ENCODE measurements around the gene ALDH18A1.
"Not testable (repeated sequence)": the region's sequence is repeated elsewhere in the genome, so short reads cannot be mapped to it uniquely, and the experiment has no call there.

ALDH18A1 gene

DNA sequence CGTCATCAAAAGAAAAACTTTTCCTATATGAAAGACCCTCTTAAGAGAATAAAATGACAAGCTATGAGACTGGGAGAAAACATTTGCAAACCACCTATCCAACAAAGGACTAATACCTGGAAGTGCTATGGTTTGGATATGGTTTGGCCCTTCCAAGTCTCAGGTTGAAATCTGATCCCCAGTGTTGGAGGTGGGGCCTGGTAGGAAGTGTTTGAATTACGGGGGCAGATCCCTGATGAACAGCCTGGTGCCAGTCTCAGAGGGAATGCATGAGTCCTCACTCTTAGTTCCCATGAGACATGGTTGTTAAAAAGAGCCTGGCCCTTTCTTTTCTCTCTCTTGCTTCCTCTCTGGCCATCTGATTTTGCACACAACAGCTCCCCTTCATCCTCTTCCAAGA, 6.3 kb downstream of the ALDH18A1 start:
- DNase-seq (ENCODE audit: low spot score), result peak; percentile 41

DNA sequence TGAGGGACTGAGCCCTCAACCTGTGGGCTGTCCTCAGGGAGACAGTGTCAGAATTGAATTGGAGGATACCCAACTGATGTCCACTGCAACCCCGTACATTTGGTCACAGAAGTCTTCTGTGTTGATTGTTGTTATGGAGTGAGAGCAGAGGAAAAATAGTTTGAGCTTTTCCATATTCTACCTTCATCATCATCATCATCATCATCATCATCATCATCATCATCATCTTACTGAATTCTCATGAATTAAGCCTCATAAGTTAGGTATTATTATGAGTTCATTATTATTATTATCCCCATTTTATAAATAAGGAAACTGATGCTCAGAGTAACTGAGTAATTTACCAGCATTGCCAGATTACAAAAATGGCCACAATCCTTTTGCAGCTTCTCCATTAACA, 8.4 kb downstream of the ALDH18A1 start:
- DNase-seq (ENCODE audit: low spot score), result no peak

- no peak for DNase-seq (ENCODE audit: low spot score)
These were observed 10.4 kb downstream of the ALDH18A1 start for GRCh38 chr10:95646160-95646559.

- no peak for DNase-seq (ENCODE audit: low spot score)
These were observed 11.6 kb downstream of the ALDH18A1 start for GRCh38 chr10:95644901-95645300.

DNA sequence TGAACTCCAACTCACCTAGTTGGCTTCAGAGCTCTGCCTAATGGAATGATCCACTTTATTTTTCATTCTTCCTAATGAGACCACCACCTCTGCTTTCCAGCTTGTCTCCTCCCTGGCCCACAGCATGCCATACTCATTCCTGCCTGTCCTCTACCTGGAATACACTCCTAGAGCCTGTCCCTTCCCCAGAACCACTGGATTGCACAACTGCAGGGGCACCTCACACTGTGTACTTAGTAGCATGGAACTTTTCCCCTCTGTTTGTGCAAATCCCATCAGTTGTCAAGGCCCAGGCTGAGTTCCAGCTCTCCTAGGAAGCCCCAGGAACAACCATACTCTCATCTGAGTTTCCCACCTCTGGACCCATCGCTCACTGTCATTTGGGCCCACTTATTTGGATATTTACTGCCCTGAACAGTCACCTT, 15.6 kb downstream of the ALDH18A1 start:
- no peak for DNase-seq (ENCODE audit: low spot score)

DNA sequence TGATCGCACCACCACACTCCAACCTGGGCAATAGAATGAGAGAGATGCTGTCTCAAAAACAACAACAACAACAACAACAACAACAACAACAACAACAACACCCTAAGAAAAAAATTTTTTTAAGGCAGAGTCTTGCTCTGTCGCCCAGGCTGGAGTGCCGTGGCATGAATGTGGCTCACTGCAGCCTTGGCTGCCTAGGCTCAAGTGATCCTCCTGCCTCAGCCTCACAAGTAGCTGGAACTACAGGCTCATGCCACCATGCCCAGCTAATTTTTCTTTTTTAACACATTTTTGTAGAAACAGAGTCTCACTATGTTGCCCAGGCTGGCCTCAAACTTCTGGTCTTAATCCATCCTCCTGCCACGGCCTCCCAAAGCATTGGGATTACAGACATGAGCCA, 18.6 kb downstream of the ALDH18A1 start:
- no peak for DNase-seq (ENCODE audit: low spot score)

- DNase-seq (ENCODE audit: low spot score), result no peak
These were observed 19.4 kb downstream of the ALDH18A1 start for GRCh38 chr10:95637140-95637539.

DNA sequence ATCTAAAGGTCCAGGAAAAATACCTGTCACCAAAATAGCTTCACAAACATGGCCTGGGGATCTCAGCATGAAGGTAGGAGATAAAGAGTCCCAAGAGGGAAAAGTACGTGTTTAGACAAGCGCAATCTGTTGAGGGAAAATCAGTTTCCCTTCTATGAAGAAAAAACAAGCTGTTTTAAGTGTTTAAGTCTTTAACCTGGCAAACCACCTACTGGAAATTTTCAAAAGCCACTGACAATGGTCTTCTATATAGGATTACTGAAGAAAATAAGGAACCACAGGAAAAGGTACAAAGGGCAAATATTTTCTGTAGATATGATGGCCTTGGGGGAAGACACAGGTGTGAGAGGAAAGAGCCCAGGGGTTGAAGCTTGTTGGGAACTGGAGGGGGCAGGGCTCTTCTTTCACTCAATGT, 21.2 kb downstream of the ALDH18A1 start:
- DNase-seq (ENCODE audit: low spot score), result no peak

GRCh38 chr10:95628786-95629185, 27.7 kb downstream of the ALDH18A1 start:
- DNase-seq (ENCODE audit: low spot score), result no peak

DNA sequence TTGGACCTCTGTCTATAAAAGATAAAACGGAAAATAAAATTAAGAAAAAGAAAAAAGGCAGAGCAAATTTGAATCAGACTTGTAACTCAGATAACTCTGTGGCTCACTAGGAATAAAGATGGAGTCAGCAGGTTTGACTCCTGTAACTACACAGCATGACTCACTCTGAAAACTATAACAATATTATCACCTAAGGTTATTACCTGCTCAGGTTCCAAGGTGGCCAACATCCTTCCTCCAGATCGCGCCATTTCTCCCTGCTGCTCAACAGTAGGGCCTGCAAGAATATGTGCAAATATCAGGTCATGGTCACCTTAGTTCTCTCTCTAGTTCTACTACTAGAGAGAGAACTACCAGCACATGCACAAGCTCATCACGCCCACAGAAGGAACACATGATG, 30.0 kb downstream of the ALDH18A1 start:
- DNase-seq (ENCODE audit: low spot score), result no peak

- DNase-seq (ENCODE audit: low spot score), result not testable (repeated sequence)
These were observed 36.1 kb downstream of the ALDH18A1 start for GRCh38 chr10:95620415-95620814.

DNA sequence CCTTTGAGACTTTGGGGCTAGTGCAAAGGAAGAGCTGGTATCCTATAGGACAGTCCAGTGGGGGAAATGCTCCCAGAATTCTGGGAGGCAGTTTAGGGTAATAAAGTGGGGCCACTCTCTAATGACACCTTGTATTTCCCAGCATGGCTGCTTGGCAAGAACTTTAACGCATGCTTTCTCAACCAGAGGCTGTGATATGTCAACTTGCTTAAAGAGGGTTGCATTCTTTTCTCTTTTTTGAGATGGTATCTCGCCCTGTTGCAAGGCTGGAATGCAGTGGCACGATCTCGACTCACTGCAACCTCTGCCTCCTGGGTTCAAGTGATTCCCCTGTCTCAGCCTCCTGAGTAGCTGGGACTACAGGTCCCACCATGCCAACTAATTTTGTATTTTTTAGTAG, 38.4 kb downstream of the ALDH18A1 start:
- no peak for DNase-seq (ENCODE audit: low spot score)

GRCh38 chr10:95616446-95616845, 40.1 kb downstream of the ALDH18A1 start:
- DNase-seq (ENCODE audit: low spot score), result no peak

DNA sequence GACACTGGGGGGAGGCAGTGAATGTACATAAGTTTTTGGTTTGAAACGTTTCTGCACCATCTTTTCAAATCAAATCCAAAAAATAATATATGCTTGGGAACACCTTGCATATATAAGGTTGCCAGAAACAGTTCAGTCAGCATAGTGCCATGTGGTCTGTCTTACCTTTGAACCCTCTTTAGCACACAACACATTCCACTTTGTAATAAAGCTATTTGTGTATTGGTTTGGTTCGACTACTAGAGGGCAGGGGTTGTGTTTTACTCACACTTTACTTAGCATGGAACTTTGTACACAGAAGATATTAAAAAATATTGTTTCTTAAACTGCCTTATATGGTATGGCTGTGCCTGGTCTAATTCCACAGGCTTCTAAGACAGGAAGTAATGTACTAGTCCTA, 43.2 kb downstream of the ALDH18A1 start:
- no peak for DNase-seq (ENCODE audit: low spot score)

DNA sequence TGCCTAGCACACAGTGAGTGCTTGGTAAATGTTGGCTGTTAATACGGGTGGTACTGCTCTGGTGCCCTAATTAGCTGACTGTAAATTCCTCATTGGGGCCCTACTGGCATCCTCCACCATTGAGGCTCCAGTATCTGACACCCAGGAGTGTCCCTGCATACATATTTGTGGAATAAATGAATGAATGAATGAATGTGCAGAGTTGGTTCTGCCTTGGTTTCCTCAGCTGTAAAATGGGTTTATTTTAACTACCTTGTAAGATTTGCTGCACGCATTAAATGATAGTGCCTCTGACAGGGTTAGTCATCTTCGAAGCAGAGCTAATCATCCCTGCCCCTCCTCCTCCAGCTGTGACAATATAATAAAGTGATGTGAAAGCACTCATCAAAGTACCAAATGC, 45.8 kb downstream of the ALDH18A1 start:
- DNase-seq (ENCODE audit: low spot score), result no peak

DNA sequence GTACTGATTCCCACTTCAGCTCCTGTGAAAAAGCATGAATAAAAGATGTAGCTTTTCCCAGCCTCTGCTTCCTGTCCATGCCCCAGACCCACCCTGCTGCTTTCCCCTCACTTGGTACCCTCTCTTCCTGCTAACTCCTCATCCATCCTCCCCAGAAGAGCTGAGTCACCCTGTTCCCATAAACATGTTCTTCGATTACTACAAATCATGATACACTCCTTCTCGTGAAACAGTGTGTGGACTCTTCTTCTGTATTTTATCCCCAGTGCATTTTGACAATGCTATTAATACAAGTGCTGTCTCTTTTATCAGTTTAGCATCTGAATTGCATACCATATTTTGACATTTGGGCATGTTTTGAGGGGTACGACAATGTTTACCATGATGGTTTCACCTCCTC, 49.6 kb downstream of the ALDH18A1 start:
- no peak for DNase-seq (ENCODE audit: low spot score)

DNA sequence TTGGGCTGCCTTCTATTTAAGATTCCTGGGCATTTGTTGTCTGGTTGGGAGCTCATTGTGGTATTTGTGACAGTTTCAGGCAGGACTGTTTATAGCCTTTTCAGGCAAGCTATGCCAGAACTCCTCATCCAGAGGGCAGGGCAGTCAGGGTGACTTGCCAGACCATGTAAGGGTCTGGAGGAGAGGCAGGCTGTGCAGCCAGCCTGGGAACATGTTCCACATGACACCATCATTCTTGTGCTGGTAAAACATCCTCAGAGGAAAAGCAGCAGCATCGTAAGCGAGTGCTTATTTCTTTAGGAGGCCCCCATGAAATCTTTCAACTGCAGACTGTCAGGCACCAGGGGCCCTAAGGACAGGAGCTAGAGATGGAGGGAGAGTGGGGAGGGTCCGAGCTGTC, 51.3 kb downstream of the ALDH18A1 start:
- no peak for DNase-seq (ENCODE audit: low spot score)

DNA sequence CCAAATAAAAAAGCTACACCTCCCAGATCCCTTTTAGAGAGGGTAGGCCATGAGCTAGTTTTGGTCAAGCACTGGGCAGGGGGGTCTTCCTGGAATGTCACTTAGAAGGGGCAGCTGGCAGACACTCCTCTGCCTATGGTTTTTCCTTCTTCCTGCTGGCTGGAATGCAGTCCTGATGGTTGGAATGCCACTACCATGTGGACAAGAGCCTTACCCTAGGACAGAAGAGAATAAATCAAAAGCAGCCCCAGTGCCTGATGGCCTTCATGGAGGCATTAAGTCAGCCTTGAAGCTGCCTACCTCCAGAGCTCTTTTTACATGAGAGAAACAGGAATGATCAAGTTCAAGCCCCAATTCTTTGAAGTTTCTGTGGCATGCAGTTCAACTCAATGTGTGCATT, 51.9 kb downstream of the ALDH18A1 start:
- no peak for DNase-seq (ENCODE audit: low spot score)

- DNase-seq (ENCODE audit: low spot score), result no peak
These were observed 54.1 kb downstream of the ALDH18A1 start for GRCh38 chr10:95602382-95602781.

DNA sequence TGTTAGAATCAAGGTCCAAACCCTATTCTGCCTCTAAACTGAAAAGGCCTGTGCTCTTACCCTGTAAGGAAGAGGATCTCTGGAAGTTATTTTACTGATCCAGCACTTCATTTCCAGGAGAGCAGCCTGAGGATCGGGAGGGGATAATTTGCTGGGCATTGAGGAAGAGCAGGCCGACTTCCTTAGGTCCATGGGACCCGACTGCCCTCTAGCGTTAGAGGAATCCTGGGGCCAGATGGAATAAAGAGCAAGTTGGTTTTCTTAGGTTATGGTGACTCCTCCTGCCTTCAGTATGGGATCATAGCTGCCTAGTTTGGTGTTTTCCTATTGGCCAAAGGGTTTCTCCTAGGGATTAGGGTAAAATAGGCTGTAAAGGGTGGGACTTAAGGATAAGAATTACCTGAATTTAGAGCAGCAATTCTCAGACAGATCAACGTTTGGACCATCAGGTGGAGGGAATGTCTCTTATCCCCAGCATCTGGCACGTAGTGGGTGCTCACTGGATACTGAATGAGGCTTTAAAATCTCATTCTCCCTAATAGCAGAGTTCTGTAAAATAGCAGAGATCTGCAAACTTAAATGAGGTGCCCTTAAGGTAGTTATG, 55.3 kb downstream of the ALDH18A1 start:
- DNase-seq (ENCODE audit: low spot score), result peak; percentile 89

- DNase-seq (ENCODE audit: low spot score), result no peak
These were observed 56.4 kb downstream of the ALDH18A1 start for GRCh38 chr10:95600158-95600557.

DNA sequence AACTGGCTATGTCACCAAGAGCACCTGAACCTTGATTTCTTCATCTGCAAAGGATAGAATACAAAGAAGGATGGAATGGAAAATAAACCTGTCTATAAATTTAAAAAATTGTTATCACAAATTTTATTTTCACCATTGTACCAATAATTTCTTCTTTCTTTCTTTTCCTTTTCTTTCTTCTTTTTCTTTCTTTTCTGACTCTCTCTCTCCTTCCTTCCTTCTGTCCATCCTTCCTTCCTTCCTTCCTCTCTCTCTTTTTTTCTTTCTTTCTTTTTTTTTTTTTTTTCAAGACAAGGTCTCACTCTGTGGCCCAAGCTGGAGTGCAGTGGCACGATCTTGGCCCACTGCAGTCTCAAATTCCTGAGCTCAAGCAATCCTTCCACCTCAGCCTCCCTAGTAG, 58.7 kb downstream of the ALDH18A1 start:
- no peak for DNase-seq (ENCODE audit: low spot score)

GRCh38 chr10:95588025-95588424, 68.5 kb downstream of the ALDH18A1 start:
- no peak for DNase-seq (ENCODE audit: low spot score)

DNA sequence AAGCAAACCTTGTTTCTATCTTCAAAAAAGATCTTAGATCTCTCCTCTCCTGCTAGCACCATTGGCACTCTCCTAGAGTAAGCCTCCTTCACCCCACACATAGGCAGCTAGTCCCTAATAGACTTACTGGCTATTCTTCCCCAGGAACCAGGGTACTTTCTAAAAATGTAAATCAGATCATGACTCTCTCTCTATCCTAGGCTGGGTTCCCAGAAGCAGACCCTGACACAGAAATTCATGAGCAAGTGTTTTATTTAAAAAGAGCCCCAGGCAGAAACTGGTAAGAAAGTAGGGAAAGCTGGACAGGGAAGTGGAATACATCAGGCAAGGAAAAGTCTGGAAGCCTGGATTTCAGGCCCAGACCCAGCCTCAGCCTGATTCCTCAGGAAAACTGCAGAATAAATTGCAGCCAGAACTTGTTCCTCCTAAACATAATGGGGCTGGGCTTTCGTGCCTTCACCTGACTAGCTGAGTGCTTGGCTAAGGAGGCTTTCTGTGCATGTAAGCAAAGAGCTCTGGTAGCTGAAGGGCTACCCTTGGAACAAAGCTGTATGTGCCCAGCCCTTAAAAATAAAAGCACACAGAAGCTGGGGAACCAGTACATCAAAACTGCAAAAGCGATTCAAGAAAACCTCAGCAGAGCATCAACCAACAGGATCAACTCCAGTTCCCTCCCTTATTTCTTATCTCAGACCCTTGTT, 76.5 kb downstream of the ALDH18A1 start:
- DNase-seq (ENCODE audit: low spot score), result no peak
